Measurements from ENCODE around the gene MYRF. TPM values are rescaled to one million over a fixed set of nuclear protein-coding genes. Genes with fewer than 3 reads are reported as not detected.

The MYRF gene
- polyA plus RNA-seq, 1 experiment = 2.7 TPM

DNA sequence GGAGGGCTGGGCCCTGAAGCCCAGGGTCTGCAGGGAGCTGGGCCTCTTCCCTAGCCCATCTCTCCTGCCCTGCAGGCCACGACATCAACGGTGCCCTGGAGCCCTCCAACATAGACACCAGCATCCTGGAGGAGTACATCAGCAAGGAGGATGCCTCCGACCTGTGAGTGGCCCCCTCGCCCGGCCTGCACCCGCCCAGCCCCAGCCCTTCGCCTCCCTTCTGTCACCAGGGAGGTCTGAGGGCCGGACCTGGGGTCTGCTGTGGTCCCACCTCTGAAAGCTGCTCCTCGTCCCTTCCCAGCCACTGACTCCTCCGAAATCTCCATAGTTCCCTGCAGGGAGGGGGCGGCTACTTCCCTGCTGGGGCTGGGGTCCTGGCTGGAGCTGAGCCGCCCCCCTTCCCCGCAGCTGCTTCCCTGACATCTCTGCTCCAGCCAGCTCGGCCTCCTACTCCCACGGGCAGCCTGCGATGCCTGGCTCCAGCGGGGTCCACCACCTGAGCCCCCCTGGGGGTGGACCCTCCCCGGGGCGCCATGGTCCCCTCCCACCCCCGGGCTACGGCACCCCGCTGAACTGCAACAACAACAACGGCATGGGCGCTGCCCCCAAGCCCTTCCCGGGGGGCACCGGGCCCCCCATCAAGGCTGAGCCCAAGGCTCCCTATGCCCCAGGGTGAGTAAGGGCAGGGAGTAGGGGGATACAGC is 13.3 kb downstream of the MYRF start:
- peak overlapping the region; percentile 83 for H3K27ac ChIP-seq (ENCODE audit: low read depth, low read length)
- no peak for DNase-seq (ENCODE audit: low read depth, low spot score)
- TF ChIP-seq, protein P1, sequence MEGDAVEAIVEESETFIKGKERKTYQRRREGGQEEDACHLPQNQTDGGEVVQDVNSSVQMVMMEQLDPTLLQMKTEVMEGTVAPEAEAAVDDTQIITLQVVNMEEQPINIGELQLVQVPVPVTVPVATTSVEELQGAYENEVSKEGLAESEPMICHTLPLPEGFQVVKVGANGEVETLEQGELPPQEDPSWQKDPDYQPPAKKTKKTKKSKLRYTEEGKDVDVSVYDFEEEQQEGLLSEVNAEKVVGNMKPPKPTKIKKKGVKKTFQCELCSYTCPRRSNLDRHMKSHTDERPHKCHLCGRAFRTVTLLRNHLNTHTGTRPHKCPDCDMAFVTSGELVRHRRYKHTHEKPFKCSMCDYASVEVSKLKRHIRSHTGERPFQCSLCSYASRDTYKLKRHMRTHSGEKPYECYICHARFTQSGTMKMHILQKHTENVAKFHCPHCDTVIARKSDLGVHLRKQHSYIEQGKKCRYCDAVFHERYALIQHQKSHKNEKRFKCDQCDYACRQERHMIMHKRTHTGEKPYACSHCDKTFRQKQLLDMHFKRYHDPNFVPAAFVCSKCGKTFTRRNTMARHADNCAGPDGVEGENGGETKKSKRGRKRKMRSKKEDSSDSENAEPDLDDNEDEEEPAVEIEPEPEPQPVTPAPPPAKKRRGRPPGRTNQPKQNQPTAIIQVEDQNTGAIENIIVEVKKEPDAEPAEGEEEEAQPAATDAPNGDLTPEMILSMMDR (IDR thresholded peaks at IDR 0.05; ENCODE audit: low read depth, low read length) = no peak
- ChIA-PET POLR2A (interaction anchor here (0.7 kb wide), 1 partner anchor 34 kb away, joined by 3 read pairs; no protein-coding TSS in a partner anchor), CTCF (interaction anchor here (1.0 to 1.4 kb wide), 2 partner anchors 16 to 23 kb away, joined by 3 to 5 read pairs; no protein-coding TSS in a partner anchor)
- H3K27me3 ChIP-seq (ENCODE audit: control insufficient read depth, insufficient read depth, low read length) = no peaks in the 10 kb centered on the region
- no peaks in the 10 kb centered on the region; the same call in 1 of the 2 replicates for H3K9me3 ChIP-seq (ENCODE audit: control insufficient read depth, insufficient read depth, low read length)
- H3K4me3 ChIP-seq (ENCODE audit: low read depth, low read length) = no peak overlapping the region

DNA sequence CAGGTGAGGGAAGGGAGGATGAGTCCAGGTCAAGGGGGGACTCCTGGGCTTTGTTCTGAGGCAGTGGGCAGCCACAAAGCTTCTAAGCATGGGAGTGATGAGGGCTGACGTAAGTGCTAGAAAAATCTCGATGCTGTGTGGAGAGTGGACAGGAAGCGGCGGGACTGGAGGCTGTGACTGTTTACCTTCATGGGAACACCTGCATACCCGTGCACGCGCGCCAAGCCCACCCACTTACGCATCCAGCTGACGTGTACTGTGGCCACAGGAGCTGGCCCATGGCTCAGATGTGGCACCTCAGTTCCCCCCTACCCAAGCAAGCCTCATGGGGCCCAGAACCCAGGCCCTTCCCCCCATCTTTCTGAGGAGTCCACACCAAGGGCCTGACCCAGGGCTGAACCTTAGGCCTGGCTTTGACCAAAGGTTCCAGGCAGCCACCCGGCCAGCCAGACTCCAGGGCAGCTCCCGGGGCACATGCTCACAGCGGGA is 14.0 kb downstream of the MYRF start:
- H3K27me3 ChIP-seq (ENCODE audit: control insufficient read depth, insufficient read depth, low read length) = no peaks in the 10 kb centered on the region
- H3K4me3 ChIP-seq (ENCODE audit: low read depth, low read length) = no peak overlapping the region
- peak; percentile 69 for DNase-seq (ENCODE audit: low read depth, low spot score)
- ChIA-PET CTCF (interaction anchor here (1.2 to 1.5 kb wide), 2 partner anchors 13 to 19 kb away, joined by 3 to 7 read pairs; no protein-coding TSS in a partner anchor), POLR2A (interaction anchor here (0.7 kb wide), 1 partner anchor 34 kb away, joined by 3 read pairs; no protein-coding TSS in a partner anchor)
- H3K27ac ChIP-seq (ENCODE audit: low read depth, low read length) = peak overlapping the region; percentile 83
- no peaks in the 10 kb centered on the region; the same call in 1 of the 2 replicates for H3K9me3 ChIP-seq (ENCODE audit: control insufficient read depth, insufficient read depth, low read length)
- TF ChIP-seq, protein P1 (IDR thresholded peaks at IDR 0.05; ENCODE audit: low read depth, low read length) = no peak

DNA sequence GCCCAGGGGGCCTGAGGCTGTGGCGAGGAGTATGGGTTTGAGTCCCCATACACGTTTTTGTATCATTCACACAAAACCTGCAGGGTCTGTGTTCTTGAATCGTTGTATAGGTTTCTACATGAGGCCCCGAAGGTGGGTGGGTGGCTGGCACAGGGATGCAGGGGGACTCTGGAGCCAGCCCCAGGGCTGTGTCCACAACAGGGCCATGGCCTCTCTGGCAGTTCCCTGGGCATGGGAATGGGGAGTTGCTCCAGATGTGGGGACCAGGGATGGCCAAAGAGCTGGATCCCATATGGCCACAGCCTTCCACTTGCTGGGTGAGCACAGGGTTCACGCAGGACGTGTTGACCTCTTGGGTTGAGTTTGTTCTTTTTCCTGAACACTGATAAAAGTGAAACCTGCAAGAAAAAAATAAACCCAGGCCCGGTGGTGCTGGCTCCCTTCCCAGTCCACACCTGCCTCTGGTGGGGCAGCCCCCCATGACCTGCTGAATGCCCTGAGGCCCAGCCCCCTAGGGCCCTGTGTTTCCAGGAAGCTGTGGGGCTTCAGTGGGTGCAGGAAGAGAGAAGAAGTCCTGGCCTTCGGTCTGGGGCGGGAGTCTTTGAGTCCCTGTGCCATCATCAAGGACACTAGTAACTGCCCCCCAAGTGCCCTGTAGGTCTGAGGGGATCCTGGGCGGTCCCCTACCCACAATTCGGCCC is 16.1 kb downstream of the MYRF start:
- no peaks in the 10 kb centered on the region for H3K27me3 ChIP-seq (ENCODE audit: control insufficient read depth, insufficient read depth, low read length)
- no peak for DNase-seq (ENCODE audit: low read depth, low spot score)
- H3K9me3 ChIP-seq (ENCODE audit: control insufficient read depth, insufficient read depth, low read length) = no peaks in the 10 kb centered on the region; the same call in 1 of the 2 replicates
- no peak overlapping the region for H3K4me3 ChIP-seq (ENCODE audit: low read depth, low read length)
- ChIA-PET CTCF (interaction anchor here (0.9 kb wide), 1 partner anchor 21 kb away, joined by 3 read pairs; no protein-coding TSS in a partner anchor), POLR2A (interaction anchor here (0.7 kb wide), 1 partner anchor 60 kb away, joined by 12 read pairs; the partner anchor contains the start of gene FADS2)
- TF ChIP-seq, protein P1 (IDR thresholded peaks at IDR 0.05; ENCODE audit: low read depth, low read length) = no peak
- H3K27ac ChIP-seq (ENCODE audit: low read depth, low read length) = no peak overlapping the region

DNA sequence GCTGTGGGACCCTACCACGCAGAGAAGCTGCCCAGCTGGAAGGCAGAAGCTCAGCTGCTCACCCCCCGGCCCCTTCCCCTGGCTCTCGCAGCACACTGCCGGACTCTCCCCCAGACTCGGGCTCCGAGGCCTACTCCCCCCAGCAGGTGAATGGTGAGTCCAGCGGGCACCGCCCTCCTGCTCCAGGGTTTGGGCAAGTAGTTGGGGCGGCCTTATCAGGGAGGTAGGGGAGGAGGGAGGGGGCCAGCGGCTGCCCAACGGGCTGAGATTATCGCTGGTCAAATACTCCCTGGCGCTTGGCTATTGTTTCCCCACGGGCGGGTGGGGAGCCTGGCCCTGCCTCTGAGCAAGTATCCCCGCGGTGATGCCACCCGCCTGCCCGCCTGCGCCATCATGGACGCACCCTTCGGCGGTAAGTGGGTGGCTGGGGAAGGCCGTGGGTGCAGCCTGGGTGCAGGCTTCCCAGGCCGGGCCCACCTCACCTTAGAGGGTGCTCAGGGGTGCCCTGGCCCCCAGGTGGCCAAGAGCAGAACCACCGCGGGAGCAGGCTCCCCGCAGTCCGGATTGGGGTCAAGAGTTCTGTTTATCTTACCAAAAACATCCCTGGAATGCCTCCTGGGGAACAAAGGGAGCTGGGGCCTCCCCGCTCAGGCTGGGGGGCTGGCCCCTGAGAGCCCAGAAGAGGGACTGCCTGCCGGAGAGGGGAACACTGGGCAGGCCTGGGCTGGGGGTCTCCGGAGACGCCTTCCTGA is 16.9 kb downstream of the MYRF start:
- ChIA-PET POLR2A (no interaction called here), CTCF (interaction anchor here (0.6 to 0.9 kb wide), 2 partner anchors 17 to 22 kb away, joined by 3 read pairs; partner anchors contain the start of gene MYRF)
- H3K27ac ChIP-seq (ENCODE audit: low read depth, low read length) = peak overlapping the region; percentile 11
- H3K27me3 ChIP-seq (ENCODE audit: control insufficient read depth, insufficient read depth, low read length) = no peaks in the 10 kb centered on the region
- no peaks in the 10 kb centered on the region; the same call in 1 of the 2 replicates for H3K9me3 ChIP-seq (ENCODE audit: control insufficient read depth, insufficient read depth, low read length)
- H3K4me3 ChIP-seq (ENCODE audit: low read depth, low read length) = no peak overlapping the region
- peak; percentile 16 for DNase-seq (ENCODE audit: low read depth, low spot score)
- TF ChIP-seq, protein P1 (IDR thresholded peaks at IDR 0.05; ENCODE audit: low read depth, low read length) = peak; percentile 61

Measured in AG04450 (cell line).